HuH-7.5 (cell line): ENCODE results near the gene CXCL12.

Experiments used
- DNase-seq: peaks from one replicate; pipeline ENCODE4 v3.0.0; 2011; ENCODE audit warnings: low spot score

Gene CXCL12

DNA sequence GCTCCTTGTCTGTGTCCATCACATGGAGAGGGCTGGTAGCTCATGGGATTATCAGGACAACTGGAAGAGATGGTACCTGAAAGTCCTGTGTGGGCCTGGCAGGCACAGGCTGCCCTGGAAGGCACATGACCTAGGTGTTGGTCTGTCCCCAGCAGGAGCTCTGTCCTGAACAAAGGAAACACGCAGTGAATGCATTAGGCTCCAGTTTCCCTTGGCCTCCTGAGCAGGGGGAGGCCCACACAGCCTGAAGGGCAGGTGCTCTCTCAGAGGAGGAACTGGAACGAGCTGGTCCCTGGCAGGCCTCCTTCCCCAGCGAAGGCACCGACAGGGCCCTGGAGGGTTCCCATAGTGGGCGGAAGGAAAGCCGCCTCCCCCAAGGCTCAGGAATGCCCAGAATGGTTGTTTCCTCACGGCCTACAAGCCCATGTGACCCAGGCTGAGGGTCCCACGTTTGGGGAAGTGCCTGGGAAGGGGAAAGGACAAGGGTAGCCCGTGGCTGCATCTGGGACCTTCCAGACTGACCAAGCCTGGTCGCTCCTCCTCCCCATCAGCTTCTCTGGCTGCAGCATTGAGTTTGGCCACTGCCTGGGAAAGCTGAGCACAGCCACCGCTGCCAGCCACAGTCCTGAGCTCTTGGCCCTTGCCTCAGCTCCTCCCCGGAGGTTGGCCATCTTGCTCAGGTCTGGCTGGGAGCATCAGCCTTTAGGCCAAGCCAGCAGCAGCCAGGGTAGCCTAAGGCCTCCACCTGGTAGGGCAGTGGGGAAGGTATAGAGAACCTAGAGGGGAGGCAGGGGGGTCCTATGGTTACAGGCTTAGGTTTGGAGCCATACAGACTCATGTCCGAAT, 21.8 kb downstream of the CXCL12 start:
- DNase-seq = no peak

GRCh38 chr10:44361109-44361508, 23.8 kb downstream of the CXCL12 start:
- DNase-seq = no peak

DNA sequence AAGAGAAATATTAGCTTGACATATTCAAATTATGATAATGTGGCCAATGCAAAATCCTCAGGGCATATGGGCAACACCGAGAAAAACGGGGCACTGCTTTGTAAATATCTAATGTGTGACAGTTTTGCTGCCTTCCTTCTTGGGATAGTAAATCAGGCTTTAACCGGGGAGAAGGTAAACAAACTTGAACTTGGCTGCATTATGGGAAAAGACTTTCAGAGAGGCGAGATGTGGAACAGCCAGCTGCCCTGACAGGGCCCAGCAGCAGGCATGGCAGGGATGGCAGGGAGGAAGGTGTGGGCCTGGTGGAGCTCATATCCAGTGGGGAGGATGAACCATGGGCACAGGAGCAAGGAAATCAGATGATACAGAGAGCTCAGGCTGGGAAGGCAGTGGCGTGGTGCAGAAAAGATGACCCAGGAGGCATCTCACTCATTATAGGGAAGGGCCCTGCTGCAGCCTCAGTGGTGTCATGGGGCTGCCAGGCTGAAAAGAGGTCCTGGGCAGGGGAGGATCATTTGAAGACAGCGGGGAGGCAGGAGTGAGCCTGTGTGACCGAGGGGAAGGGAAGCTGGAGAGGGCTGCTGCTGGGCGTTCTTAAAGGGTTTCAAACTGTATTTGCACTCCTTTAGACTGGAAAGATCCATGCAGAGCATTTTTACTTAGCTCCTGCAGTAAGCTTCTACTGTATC, 26.7 kb downstream of the CXCL12 start:
- DNase-seq = no peak

DNA sequence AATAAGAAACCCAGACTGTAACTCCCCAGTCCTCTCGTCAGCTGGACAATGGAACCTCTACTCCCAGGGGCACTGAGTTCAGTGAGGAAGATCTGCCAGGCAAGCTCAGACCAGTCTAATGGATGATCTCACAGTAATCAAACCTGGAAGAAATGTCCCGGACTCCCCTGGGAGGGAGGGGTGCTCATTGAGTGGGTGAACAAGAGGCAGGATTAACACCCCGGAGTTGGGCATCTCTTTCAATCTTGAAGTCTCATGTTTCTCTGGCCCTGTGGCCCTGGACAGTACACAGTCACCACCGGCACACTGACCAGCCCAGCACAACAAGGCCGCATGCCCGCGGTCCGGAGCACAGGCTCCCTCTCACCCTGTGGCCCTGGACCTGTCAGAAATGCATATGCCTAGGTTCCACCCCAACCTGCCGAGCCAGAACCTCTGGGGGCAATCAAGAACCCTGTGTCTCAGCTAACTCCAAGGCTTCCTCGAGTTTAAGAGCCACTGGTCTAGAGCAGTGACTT, 27.8 kb downstream of the CXCL12 start:
- no peak for DNase-seq

DNA sequence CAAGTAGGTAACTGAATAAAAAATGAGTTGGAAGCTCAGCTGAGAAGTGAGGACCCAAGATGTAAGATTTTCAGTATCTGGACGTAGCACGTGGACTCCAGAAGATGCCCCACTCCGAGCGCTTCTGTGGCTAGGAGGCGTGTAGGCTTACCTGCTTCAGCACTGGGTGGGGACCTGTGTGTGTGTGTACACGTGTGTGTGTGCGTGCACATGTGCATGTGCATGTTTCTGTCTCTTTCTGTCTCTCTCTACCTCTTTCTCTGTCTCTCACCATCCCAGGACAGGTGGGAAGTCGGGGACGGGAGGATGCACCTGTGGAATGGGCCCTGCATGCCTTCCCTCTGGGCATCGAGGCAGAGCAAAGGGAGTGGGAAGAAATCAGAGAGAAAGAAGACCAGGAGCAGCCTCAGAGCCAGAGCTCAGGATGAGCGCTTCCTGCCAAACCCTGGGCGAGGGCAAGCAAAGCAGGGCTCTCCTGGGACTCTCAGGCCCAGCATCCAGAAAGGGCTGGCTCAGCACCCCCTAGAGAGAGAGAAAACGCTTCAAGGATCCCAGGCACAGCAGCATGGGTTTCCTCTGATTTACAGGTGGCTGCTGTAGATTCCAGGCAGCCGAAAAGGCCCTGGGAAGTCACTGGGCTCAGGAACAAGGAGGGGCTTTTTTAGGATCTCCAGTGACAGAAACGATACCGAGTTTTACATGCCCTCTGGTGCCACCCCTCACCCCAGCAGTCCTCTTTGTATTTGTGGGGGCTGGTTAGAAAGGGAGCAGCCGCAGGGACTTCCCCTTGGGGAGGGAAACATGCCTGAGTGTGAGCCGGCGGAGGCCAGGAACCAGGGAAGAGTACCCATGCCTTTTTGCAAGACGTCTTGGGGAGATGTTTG, 28.5 kb downstream of the CXCL12 start:
- no peak for DNase-seq

GRCh38 chr10:44355630-44356029, 29.3 kb downstream of the CXCL12 start:
- DNase-seq = no peak

DNA sequence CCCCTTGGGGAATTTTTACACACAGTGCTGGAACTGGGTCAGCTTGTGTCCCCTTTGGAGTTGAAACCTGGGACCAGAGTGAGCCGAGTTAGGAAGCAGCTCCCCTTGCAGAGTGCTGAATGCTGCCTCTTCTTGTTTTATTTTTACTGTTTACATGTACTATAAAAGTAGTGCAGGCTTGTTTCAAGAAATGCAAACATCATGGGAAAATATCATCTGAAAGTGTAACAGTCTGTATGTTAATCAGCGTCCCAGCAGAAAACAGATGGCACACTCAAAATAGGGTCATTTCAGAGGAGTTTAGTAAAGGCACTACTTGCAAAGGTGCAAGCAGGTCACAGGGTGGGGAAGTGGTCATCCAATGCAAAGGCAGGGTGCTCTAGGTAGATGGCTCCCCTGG, 30.1 kb downstream of the CXCL12 start:
- no peak for DNase-seq

- no peak for DNase-seq
Observed at GRCh38 chr10:44353721-44354120, 31.2 kb downstream of the CXCL12 start.

- DNase-seq = no peak
Observed at GRCh38 chr10:44353128-44353390, 31.8 kb downstream of the CXCL12 start.

DNA sequence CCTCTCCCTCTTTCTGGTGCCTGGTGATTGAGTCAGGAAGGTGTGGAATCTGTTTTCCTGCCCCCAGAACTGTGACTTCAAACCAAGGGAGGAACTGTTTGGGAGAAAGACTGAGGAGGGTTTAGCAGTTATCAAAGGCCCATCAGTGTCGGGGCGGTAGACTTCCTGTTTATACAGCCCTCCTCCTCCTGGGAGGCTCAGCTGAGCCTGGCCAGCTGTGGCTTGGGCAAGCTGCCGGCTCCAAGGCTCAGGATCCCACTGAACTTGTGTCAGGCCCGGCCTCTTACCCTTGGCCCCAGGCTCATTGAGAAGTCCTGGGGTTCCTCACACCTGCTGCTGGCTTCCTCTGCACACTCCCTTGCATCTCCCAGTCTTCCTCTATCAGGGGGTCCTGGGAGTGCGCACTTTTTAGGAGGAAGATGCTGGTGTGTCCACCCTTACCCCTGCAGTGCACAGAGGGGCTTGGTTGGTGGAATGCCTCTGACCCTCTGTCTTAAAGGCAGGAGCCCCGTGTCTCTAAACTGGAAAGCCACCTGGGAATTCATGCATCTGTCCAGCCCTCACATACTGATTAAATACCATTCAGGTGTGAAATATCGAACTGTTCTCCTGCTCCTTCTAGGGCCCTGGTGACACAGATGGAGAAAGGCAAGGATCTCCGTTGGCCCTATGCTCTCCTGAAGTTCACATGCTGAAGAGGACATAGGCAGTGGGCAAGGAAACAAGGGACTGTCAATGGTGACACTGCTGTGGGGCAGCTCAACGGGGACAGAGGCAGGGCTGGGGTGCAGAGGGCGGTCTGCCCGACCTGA, 32.4 kb downstream of the CXCL12 start:
- no peak for DNase-seq

DNA sequence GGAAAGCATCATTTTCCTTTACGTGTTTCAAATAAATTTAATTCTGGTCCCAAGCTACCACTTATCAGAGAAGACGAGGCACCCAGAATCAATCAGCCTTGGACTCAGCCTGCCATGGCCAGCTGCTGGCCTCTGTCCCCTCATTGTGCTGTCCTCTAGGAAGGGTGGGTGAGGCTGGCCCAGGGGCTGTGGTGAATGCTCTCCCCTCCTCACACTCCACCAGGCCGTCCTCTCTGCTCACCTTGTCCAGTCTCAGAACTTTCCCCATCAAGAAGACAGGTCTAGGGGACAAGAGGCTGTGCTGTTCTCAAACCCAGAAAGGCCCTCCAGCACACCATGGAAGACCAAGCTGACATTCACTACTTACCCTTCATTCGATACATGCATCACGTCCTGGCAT, 36.4 kb downstream of the CXCL12 start:
- no peak for DNase-seq

DNA sequence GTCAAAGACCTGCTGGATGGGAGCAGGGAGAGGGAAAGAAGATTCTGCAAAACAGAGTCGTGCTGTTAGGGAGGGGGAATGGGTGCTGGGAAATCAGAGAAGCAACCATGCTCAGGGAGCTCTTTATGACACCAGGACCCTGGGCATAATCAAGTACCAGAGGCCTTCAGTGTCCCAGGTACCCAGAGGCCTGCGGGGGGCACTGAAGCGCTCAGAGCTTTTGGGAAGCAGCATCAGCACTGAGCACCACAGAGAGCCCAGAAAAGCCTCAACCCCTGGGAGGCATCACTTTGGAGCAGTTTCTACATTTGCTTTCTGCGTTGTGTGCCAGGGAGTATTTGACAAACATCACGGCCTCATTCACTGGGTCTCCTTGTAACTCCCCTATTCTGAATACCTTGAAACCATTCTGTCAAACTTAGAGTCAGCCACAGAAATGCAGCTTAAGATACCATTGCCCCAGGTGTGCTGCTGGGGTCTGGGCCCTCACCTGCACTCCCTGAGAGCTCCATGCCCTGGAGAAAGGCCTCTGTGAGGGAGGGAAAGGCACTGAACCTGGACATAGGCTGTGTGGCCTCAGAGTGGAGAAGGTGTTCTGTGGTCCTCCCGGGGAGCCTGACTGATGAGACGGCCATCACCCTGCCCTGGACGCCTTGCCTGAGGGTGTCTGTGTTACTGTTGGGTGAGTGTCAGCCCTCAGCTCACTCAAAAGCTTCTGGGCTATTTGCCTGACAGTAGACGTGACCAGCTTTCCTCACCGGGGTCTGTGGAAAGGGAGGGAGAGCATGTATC, 37.1 kb downstream of the CXCL12 start:
- no peak for DNase-seq

DNA sequence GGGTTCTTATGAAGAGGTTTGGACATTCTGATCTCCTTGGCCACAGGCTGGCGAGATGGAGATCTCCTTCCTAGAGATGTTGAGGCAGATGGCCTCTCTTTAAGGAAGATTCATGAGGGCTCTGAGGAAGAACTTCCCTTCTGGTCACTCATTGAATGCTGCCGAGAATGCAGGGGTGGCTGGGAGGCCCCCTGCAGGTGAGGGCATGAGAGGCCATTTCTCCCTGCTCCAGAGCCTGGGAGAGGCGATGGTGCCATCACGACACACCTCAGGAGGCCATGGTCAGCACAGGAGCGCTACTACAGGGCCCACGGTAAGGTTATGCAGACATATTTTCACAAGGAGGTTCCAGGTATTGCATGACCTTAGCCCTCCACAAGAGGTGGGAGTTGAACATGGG, 40.2 kb downstream of the CXCL12 start:
- no peak for DNase-seq

DNA sequence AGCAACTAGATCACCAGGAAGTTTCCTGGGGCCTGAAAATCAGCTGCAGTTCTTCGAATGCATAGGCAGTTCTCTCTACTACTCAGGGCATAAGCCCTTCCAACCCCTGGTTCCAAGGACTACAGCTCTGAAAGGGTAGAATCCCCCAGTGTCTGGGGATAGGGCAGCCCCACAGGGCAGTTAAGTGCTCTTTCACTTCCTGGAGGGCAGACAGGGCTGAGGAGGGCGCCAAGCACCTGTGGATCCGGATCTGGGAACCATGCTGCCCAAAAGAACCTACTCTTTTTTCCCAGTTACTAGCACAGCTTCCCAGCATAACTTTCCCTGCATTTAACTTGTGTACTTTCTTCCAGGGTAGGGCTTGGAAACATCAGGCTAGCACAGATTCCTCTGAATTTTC, 41.1 kb downstream of the CXCL12 start:
- no peak for DNase-seq

DNA sequence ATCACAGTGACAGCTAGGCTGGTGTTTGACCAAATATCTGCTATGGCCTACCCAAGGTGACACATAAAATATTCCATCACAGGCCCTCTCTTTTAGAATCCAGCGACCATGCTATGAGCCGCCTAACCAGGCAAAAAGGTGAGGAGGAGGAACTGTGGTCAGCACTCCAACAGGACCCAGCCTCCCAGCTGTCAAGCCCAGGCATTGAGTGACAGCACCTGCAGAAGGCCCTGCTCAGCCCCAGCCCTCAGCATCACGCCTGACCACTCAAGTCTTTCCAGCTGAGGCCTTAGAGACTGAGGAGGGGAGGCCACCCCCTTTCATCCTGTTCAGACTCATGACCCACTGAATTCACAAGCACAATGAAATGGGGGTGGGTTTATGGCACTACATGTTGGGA, 43.0 kb downstream of the CXCL12 start:
- no peak for DNase-seq

- DNase-seq = no peak
Observed at GRCh38 chr10:44340557-44340956, 44.3 kb downstream of the CXCL12 start.

DNA sequence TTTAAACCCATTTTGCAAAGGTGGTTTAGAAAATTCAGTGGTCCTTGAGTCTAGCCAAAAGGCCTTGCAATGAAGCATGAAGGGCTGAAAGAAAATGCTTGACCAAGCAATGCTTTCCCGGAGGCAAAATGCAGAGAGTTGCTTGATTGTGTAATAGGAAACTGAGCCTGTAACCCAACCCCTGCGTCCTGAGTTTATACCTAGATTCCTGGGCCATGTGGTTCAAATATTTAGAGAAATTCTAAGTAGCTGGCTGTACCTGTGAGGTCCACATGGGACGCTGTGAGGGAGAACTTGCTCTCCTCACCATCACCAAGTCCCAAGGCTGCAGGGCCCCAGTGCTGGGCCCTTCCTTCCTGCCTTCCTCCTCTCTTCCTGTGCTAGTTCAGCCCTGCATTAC, 45.7 kb downstream of the CXCL12 start:
- DNase-seq = no peak

DNA sequence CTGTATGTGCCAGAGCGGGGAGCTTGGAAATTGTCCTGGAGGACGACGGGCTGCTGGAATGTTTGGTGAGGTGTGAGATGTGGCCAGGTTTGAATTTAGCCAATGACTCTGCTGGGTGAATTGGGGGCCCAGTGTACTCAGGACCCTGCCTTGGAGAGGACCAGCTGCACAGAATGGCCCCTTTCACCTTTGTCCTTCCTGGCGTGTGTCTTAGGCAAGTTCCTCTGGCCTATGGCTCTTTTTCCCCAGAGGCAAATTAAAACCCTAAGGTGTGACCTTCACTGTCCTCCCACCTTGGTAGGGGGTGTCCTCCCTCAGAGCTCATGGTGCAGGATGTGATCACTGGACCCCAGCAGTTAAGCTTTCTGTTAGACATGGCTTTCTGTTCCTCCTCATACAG, 47.8 kb downstream of the CXCL12 start:
- DNase-seq = no peak

- no peak for DNase-seq
Observed at GRCh38 chr10:44335330-44336021, 49.4 kb downstream of the CXCL12 start.

DNA sequence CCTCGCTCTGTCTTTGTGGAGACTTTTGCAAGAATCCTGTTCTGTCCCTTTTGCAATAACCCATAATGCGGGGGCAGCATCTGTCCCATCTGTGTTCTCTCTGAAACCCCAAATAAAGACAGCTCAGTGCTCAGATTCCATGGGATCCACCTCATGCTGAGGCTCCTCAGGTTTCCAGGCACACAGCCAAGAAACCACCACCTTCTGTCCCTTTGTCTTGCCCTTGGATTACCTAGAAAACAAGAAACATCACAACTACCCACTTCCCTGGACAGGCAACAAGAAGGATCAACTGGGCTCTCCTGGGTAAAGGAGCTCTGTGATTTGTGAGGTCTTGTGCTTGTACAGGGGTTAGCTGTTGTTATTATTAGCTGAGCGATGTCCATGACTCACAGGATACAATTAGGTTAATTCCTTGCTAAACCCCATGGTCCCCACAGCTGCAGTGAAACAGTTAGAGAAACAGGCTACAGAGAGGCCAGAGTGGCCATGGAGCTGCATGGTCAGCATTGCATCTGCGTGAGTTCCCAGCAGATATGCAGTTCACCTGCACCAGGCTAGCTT, 50.2 kb downstream of the CXCL12 start:
- DNase-seq = no peak
